ENCODE measurements around the gene HMGN3. TPM values are rescaled to one million over a fixed set of nuclear protein-coding genes. Genes with fewer than 3 reads are reported as not detected.

HMGN3 gene
- total RNA-seq, 4 donors from 2014 or later: 36.0 to 48.7 (median 39.7) TPM

GRCh38 chr6:79267128-79267527, 32.6 kb upstream of the HMGN3 start:
- no peaks in the 10 kb centered on the region for H3K27me3 ChIP-seq
- no peak for ATAC-seq
- H3K27ac ChIP-seq: no peak overlapping the region
- H3K4me1 ChIP-seq: no peaks in the 10 kb centered on the region
- in situ Hi-C loops (cut with MboI; ENCODE audit: low sequenced_read_pairs in 4 of 4) (no loop called here), intact Hi-C loops (cut with DNase I; ENCODE audit: low total_unique reads) (no loop called here)
- H3K9me3 ChIP-seq: no peaks in the 10 kb centered on the region
- no peak for TF ChIP-seq POLR2A (IDR thresholded peaks at IDR 0.05)
- no peak for TF ChIP-seq CTCF (IDR thresholded peaks at IDR 0.05 in 4 of 5, conservative IDR thresholded peaks at IDR 0.05 in 1 of 5)
- no peak for DNase-seq
- H3K4me3 ChIP-seq: no peak overlapping the region
- no peaks in the 10 kb centered on the region for H3K36me3 ChIP-seq

GRCh38 chr6:79266051-79266450, 31.6 kb upstream of the HMGN3 start:
- TF ChIP-seq CTCF (IDR thresholded peaks at IDR 0.05 in 4 of 5, conservative IDR thresholded peaks at IDR 0.05 in 1 of 5): no peak
- TF ChIP-seq POLR2A (IDR thresholded peaks at IDR 0.05): no peak
- DNase-seq (no peak), ATAC-seq (no peak)
- no peak overlapping the region for H3K27ac ChIP-seq
- H3K4me3 ChIP-seq: no peak overlapping the region
- no peaks in the 10 kb centered on the region for H3K27me3 ChIP-seq
- H3K9me3 ChIP-seq: no peaks in the 10 kb centered on the region
- in situ Hi-C loops (cut with MboI; ENCODE audit: low sequenced_read_pairs in 4 of 4) (no loop called here), intact Hi-C loops (cut with DNase I; ENCODE audit: low total_unique reads) (no loop called here)
- H3K4me1 ChIP-seq: no peaks in the 10 kb centered on the region
- no peaks in the 10 kb centered on the region for H3K36me3 ChIP-seq

- H3K27me3 ChIP-seq: no peaks in the 10 kb centered on the region
- in situ Hi-C loops (cut with MboI; ENCODE audit: low sequenced_read_pairs in 4 of 4) (no loop called here), intact Hi-C loops (cut with DNase I; ENCODE audit: low total_unique reads) (no loop called here)
- TF ChIP-seq POLR2A (IDR thresholded peaks at IDR 0.05): no peak
- H3K36me3 ChIP-seq: no peaks in the 10 kb centered on the region
- ATAC-seq (no peak), DNase-seq (no peak)
- H3K4me3 ChIP-seq: no peak overlapping the region
- H3K9me3 ChIP-seq: no peaks in the 10 kb centered on the region
- no peaks in the 10 kb centered on the region for H3K4me1 ChIP-seq
- no peak overlapping the region for H3K27ac ChIP-seq
Observed at GRCh38 chr6:79263359-79263758, 28.9 kb upstream of the HMGN3 start.

GRCh38 chr6:79261666-79262065, 27.2 kb upstream of the HMGN3 start:
- no peaks in the 10 kb centered on the region for H3K9me3 ChIP-seq
- H3K4me1 ChIP-seq: no peaks in the 10 kb centered on the region
- no peak for ATAC-seq
- DNase-seq: no peak
- H3K36me3 ChIP-seq: no peaks in the 10 kb centered on the region
- in situ Hi-C loops (cut with MboI; ENCODE audit: low sequenced_read_pairs in 4 of 4) (no loop called here), intact Hi-C loops (cut with DNase I; ENCODE audit: low total_unique reads) (no loop called here)
- no peak overlapping the region for H3K4me3 ChIP-seq
- TF ChIP-seq POLR2A (IDR thresholded peaks at IDR 0.05): no peak
- no peak for TF ChIP-seq CTCF (IDR thresholded peaks at IDR 0.05 in 4 of 5, conservative IDR thresholded peaks at IDR 0.05 in 1 of 5)
- no peak overlapping the region for H3K27ac ChIP-seq
- H3K27me3 ChIP-seq: no peaks in the 10 kb centered on the region

GRCh38 chr6:79260772-79261171, 26.3 kb upstream of the HMGN3 start:
- Histone ChIP-seq H3K4me1 (no peaks in the 10 kb centered on the region), H3K4me3 (no peak overlapping the region), H3K27me3 (no peaks in the 10 kb centered on the region), H3K27ac (no peak overlapping the region), H3K36me3 (no peaks in the 10 kb centered on the region), H3K9me3 (no peaks in the 10 kb centered on the region)
- ATAC-seq (no peak), DNase-seq (no peak)
- no peak for TF ChIP-seq POLR2A (IDR thresholded peaks at IDR 0.05)
- TF ChIP-seq CTCF (IDR thresholded peaks at IDR 0.05 in 4 of 5, conservative IDR thresholded peaks at IDR 0.05 in 1 of 5): no peak
- in situ Hi-C loops (cut with MboI; ENCODE audit: low sequenced_read_pairs in 4 of 4) (no loop called here), intact Hi-C loops (cut with DNase I; ENCODE audit: low total_unique reads) (no loop called here)

Measured in gastrocnemius medialis (tissue), 4 donors.